Endometrial microvascular endothelial cells (primary cell): ENCODE results near the gene DST. TPM values are rescaled to one million over a fixed set of nuclear protein-coding genes. Genes with fewer than 3 reads are reported as not detected.

Experiments
- in situ Hi-C: cut with HindIII; loops from 2 replicates; pipeline ENCODE4 v1.10.0; 2017; ENCODE audit warnings: low sequenced_read_pairs, low pct_unique_long_range_greater_than_20kb; ENCODE audit errors: inconsistent ontology term
- total RNA-seq: library from RNA; depleted of rRNA; stranded (reverse); fragments of >200 nt; gene quantifications from one replicate; pipeline ENCODE4 v1.2.3, GENCODE V29; 2015; ENCODE audit errors: inconsistent ontology term

DST gene
- total RNA-seq, 1 donor from 2014 or later = 119 TPM

GRCh38 chr6:56480246-56480645 is 162.4 kb downstream of the DST start:
- in situ Hi-C loops = no loop called here

- in situ Hi-C loops = no loop called here
These were observed 163.3 kb downstream of the DST start for GRCh38 chr6:56479381-56479780.

- in situ Hi-C loops = no loop called here
These were observed 164.5 kb downstream of the DST start for GRCh38 chr6:56478202-56478601.

- in situ Hi-C loops = no loop called here
These were observed 165.4 kb downstream of the DST start for GRCh38 chr6:56477241-56477640.

- in situ Hi-C loops = no loop called here
These were observed 166.8 kb downstream of the DST start for GRCh38 chr6:56475736-56476457.

- in situ Hi-C loops = no loop called here
These were observed 168.2 kb downstream of the DST start for GRCh38 chr6:56474532-56474931.

GRCh38 chr6:56463443-56463842 is 179.2 kb downstream of the DST start:
- in situ Hi-C loops = no loop called here

GRCh38 chr6:56459030-56459805 is 183.5 kb downstream of the DST start:
- in situ Hi-C loops = no loop called here

GRCh38 chr6:56458324-56458884 is 184.3 kb downstream of the DST start:
- in situ Hi-C loops = no loop called here

- in situ Hi-C loops = no loop called here
These were observed 185.9 kb downstream of the DST start for GRCh38 chr6:56456785-56457184.

- in situ Hi-C loops = no loop called here
These were observed 191.6 kb downstream of the DST start for GRCh38 chr6:56450882-56451739.

- in situ Hi-C loops = no loop called here
These were observed 192.3 kb downstream of the DST start for GRCh38 chr6:56450376-56450775.

- in situ Hi-C loops = no loop called here
These were observed 194.6 kb downstream of the DST start for GRCh38 chr6:56448046-56448445.

- in situ Hi-C loops = no loop called here
These were observed 196.9 kb downstream of the DST start for GRCh38 chr6:56445818-56446217.

GRCh38 chr6:56444855-56445254 is 197.8 kb downstream of the DST start:
- in situ Hi-C loops = no loop called here

- in situ Hi-C loops = no loop called here
These were observed 202.1 kb downstream of the DST start for GRCh38 chr6:56440551-56440981.

GRCh38 chr6:56437171-56437900 is 205.4 kb downstream of the DST start:
- in situ Hi-C loops = no loop called here

- in situ Hi-C loops = no loop called here
These were observed 206.9 kb downstream of the DST start for GRCh38 chr6:56435754-56436153.

- in situ Hi-C loops = no loop called here
These were observed 207.4 kb downstream of the DST start for GRCh38 chr6:56435326-56435725.
